GM12878 (cell line): ENCODE results near the gene PACS2. TPM values are rescaled to one million over a fixed set of nuclear protein-coding genes. Genes with fewer than 3 reads are reported as not detected.

Source experiments
- ATAC-seq: fragments of 200-7000 bp; cut with Tn5 transposase; 3 replicates; pipeline ENCODE4 v1.9.1; 2020; ENCODE audit warnings: mild to moderate bottlenecking, moderate library complexity
- BruUV-seq: library from RNA; stranded (reverse); fragments of 400-500 nt; replicated peaks from 2 replicates; lab custom pipeline; 2021; lab: Mats Ljungman, UMichigan
- CTCF ChIA-PET: fragments of 300-600 bp; sonication (Branson Sonifier 250); formaldehyde crosslinking; extraction: SDS; loops from one replicate; lab custom pipeline; 2021; ENCODE audit warnings: inconsistent platforms; lab: Yijun Ruan, JAX
- POLR2A ChIA-PET: fragments of 350-600 bp; formaldehyde crosslinking; extraction: SDS; loops from one replicate; lab custom pipeline; 2021; ENCODE audit warnings: inconsistent platforms; lab: Charles Lee
- RAD21 ChIA-PET: fragments of 300-600 bp; sonication (Branson Sonifier 250); formaldehyde crosslinking; loops from one replicate; lab custom pipeline; 2023; ENCODE audit warnings: antibody characterized with exemption; ENCODE audit not compliant: unreplicated experiment; lab: Charles Lee
- SMC1A ChIA-PET: fragments of 300-600 bp; sonication (Branson Sonifier 250); formaldehyde crosslinking; loops from one replicate; lab custom pipeline; 2023; ENCODE audit not compliant: unreplicated experiment, uncharacterized antibody; lab: Charles Lee
- DNase-seq: peaks from one replicate; pipeline ENCODE4 v3.0.0-alpha.2; 2011; ENCODE audit warnings: low read depth, low spot score
- FAIRE-seq: peaks from 3 replicates; lab custom pipeline; 2011; peaks lifted over from hg19 to GRCh38; lab: Jason Lieb, UNC
- H2AFZ ChIP-seq: 2 replicates; pipeline ENCODE4 v1.6.0; 2011; ENCODE audit warnings: low read depth, low read length, control low read depth; ENCODE audit not compliant: control insufficient read depth
- H3K27ac ChIP-seq: 2 replicates; pipeline ENCODE4 v1.5.1; 2011; ENCODE audit warnings: control low read depth; ENCODE audit not compliant: control insufficient read depth, insufficient read depth
- H3K27me3 ChIP-seq, 2 experiments: replicated peaks in 1 of 2; 2 replicates each; pipeline versions ENCODE4 v1.6.0 to v1.6.1; 2011; ENCODE audit warnings: low read length in 1 of 2; ENCODE audit not compliant: control insufficient read depth in 2 of 2, insufficient read depth in 2 of 2
- H3K36me3 ChIP-seq, 2 experiments: 2 replicates each; pipeline ENCODE4 v1.5.1; 2011; ENCODE audit warnings: low read length in 1 of 2; ENCODE audit not compliant: control insufficient read depth in 2 of 2, insufficient read depth in 2 of 2
- H3K4me1 ChIP-seq: 2 replicates; pipeline ENCODE4 v1.6.1; 2011; ENCODE audit warnings: mild to moderate bottlenecking, low read length, moderate library complexity, mixed read lengths; ENCODE audit not compliant: control insufficient read depth, insufficient read depth
- H3K4me2 ChIP-seq: 2 replicates; pipeline ENCODE4 v1.6.0; 2011; ENCODE audit warnings: control low read depth; ENCODE audit not compliant: control insufficient read depth, insufficient read depth
- H3K4me3 ChIP-seq: fragments of 200-600 bp; sonication (generic); 2 replicates; pipeline ENCODE4 v1.5.1; 2016
- H3K79me2 ChIP-seq: 2 replicates; pipeline ENCODE4 v1.6.0; 2011; ENCODE audit warnings: low read length; ENCODE audit not compliant: control insufficient read depth, insufficient read depth
- H3K9ac ChIP-seq: 2 replicates; pipeline ENCODE4 v1.8.0; 2011; ENCODE audit warnings: low read length, control low read depth, mixed read lengths; ENCODE audit not compliant: control insufficient read depth, insufficient read depth
- H3K9me3 ChIP-seq: replicated peaks from 3 replicates; pipeline ENCODE4 v1.5.1; 2011; ENCODE audit warnings: mild to moderate bottlenecking, low read length; ENCODE audit not compliant: control insufficient read depth, insufficient read depth
- H4K20me1 ChIP-seq: 2 replicates; pipeline ENCODE4 v1.6.0; 2011; ENCODE audit not compliant: control insufficient read depth, insufficient read depth
- CBX5 ChIP-seq: sonication (generic); IDR thresholded peaks from 2 replicates; pipeline ENCODE4 v1.6.1; 2016; ENCODE audit warnings: low read depth, moderate library complexity, mild to moderate bottlenecking, inconsistent platforms
- NBN ChIP-seq: fragments of 450-650 bp; IDR thresholded peaks from 2 replicates; pipeline ENCODE4 v1.6.1; 2016
- NRF1 ChIP-seq: conservative IDR thresholded peaks from 2 replicates; pipeline ENCODE4 v1.6.1; 2011; ENCODE audit warnings: mild to moderate bottlenecking, low read depth, low read length, improper control_type of control experiment
- POLR2AphosphoS2 ChIP-seq: IDR thresholded peaks from 2 replicates; pipeline ENCODE4 v1.6.1; 2011; ENCODE audit warnings: low read depth, mild to moderate bottlenecking, low read length, improper control_type of control experiment, moderate library complexity
- RELB ChIP-seq: fragments of 450-650 bp; IDR thresholded peaks from 2 replicates; pipeline ENCODE4 v1.6.1; 2017; ENCODE audit warnings: low read depth, mild to moderate bottlenecking, moderate library complexity
- SMC3 ChIP-seq: IDR thresholded peaks from 2 replicates; pipeline ENCODE4 v1.6.1; 2011; ENCODE audit warnings: low read length, improper control_type of control experiment, borderline replicate concordance
- SUPT20H ChIP-seq: IDR thresholded peaks from 2 replicates; pipeline ENCODE4 v1.6.1; 2011; ENCODE audit warnings: low read depth, mild to moderate bottlenecking, low read length, moderate library complexity, borderline replicate concordance; ENCODE audit not compliant: control insufficient read depth
- ZNF24 ChIP-seq: fragments of 450-650 bp; IDR thresholded peaks from 2 replicates; pipeline ENCODE4 v1.6.1; 2017; ENCODE audit warnings: antibody characterized with exemption, mild to moderate bottlenecking
- WGBS: methylation state at CpG from one replicate; pipeline ENCODE4 v1.1.6; 2016; ENCODE audit warnings: low lambda C conversion rate; ENCODE audit not compliant: insufficient replicate concordance, insufficient coverage; ENCODE audit errors: missing lambda C conversion rate; 5-methylcytosine and 5-hydroxymethylcytosine counted together
- in situ Hi-C: fragments of 300-500 bp; cut with MboI; formaldehyde crosslinking; loops from 9 replicates; pipeline ENCODE4 v1.14.3; 2018; ENCODE audit warnings: mixed read lengths
- intact Hi-C: fragments of 100-400 bp; cut with micrococcal nuclease; formaldehyde crosslinking; loops from one replicate; pipeline ENCODE4 v1.14.2; 2022; ENCODE audit not compliant: unreplicated experiment
- polyA plus RNA-seq, 11 experiments: library from polyadenylated mRNA; depleted of rRNA in 4 of 11; unstranded in 6 of 11; stranded (reverse) in 5 of 11; fragments of >200 nt; fragmentation: Nextera tagmentation in 4 of 11; fragmentation: Illumina TruSeq in 1 of 11; extraction: Ambion mirVana in 4 of 11; extraction: Trizol in 1 of 11; gene quantifications; 1 replicate in 1 of 11; 2 replicates in 10 of 11; pipeline versions ENCODE4 v1.2.1 to v1.2.3, GENCODE V29; 2011 to 2016; ENCODE audit warnings: inconsistent platforms in 2 of 11, missing spikeins in 2 of 11, low read depth in 1 of 11
- total RNA-seq, 4 experiments: library from RNA; depleted of rRNA in 3 of 4; stranded (reverse); fragments of >200 nt in 3 of 4; fragmentation: Illumina TruSeq in 1 of 4; extraction: Trizol in 1 of 4; gene quantifications; 2 replicates each; pipeline versions ENCODE4 v1.2.1 to v1.2.3, GENCODE V29; 2013 to 2021
- TF ChIP-seq, protein P1 (sequence below): fragments of 450-650 bp; IDR thresholded peaks from 2 replicates; pipeline ENCODE4 v1.6.1; 2017; ENCODE audit warnings: mild to moderate bottlenecking, low read depth, inconsistent platforms; ENCODE audit not compliant: poor library complexity, severe bottlenecking

Gene PACS2
- total and polyA plus RNA-seq, 10 of the 15 experiments (the other 5 are each of a cell fraction or from before 2014, with no cell fraction given): 0.21 to 37.3 (median 9.4) TPM

GRCh38 chr14:105381446-105382342 is 67.1 kb downstream of the PACS2 start:
- no peak for ATAC-seq
- ChIA-PET SMC1A (no interaction called here), CTCF (no interaction called here), RAD21 (no interaction called here), POLR2A (no interaction called here)
- H3K4me2 ChIP-seq: no peak overlapping the region
- H3K9ac ChIP-seq: no peak overlapping the region
- H2AFZ ChIP-seq: no peak overlapping the region
- H3K27ac ChIP-seq: no peak overlapping the region
- FAIRE-seq: no peak
- no peaks in the 10 kb centered on the region for H3K79me2 ChIP-seq
- H3K36me3 ChIP-seq: no peaks in the 10 kb centered on the region
- no TSS peak for BruUV-seq
- in situ Hi-C loops (no loop called here), intact Hi-C loops (no loop called here)
- DNase-seq: no peak
- H3K27me3 ChIP-seq: no peaks in the 10 kb centered on the region
- no peaks in the 10 kb centered on the region for H3K9me3 ChIP-seq
- no peaks in the 10 kb centered on the region for H3K4me1 ChIP-seq
- TF ChIP-seq SMC3: no peak
- no peak for TF ChIP-seq NRF1
- no peak for TF ChIP-seq POLR2AphosphoS2
- TF ChIP-seq CBX5: no peak
- TF ChIP-seq RELB: no peak
- TF ChIP-seq, protein P1, sequence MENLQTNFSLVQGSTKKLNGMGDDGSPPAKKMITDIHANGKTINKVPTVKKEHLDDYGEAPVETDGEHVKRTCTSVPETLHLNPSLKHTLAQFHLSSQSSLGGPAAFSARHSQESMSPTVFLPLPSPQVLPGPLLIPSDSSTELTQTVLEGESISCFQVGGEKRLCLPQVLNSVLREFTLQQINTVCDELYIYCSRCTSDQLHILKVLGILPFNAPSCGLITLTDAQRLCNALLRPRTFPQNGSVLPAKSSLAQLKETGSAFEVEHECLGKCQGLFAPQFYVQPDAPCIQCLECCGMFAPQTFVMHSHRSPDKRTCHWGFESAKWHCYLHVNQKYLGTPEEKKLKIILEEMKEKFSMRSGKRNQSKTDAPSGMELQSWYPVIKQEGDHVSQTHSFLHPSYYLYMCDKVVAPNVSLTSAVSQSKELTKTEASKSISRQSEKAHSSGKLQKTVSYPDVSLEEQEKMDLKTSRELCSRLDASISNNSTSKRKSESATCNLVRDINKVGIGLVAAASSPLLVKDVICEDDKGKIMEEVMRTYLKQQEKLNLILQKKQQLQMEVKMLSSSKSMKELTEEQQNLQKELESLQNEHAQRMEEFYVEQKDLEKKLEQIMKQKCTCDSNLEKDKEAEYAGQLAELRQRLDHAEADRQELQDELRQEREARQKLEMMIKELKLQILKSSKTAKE: no peak
- no peak for TF ChIP-seq SUPT20H
- no peak for TF ChIP-seq NBN
- TF ChIP-seq ZNF24: no peak
- no peaks in the 10 kb centered on the region for H4K20me1 ChIP-seq
- 77% methylated on average over 26 of the region's 27 CpGs for WGBS
- no peak overlapping the region for H3K4me3 ChIP-seq
